Stimulated activated CD8-positive, alpha-beta memory T cell treated with anti-CD3 and anti-CD28 coated beads, Interleukin-15, amount 100 ng/mL, for 1 hour (primary cell): Measurements from ENCODE around the gene MRM2.

ENCODE experiments used
- DNase-seq: peaks from one replicate; pipeline ENCODE4 v3.0.0-alpha.2; 2020; ENCODE audit warnings: low read depth

The MRM2 gene

GRCh38 chr7:2203766-2204300 lies 38.2 kb downstream of the MRM2 start:
- DNase-seq: no peak

- DNase-seq: no peak
Observed at GRCh38 chr7:2202901-2203765, 38.9 kb downstream of the MRM2 start.

DNA sequence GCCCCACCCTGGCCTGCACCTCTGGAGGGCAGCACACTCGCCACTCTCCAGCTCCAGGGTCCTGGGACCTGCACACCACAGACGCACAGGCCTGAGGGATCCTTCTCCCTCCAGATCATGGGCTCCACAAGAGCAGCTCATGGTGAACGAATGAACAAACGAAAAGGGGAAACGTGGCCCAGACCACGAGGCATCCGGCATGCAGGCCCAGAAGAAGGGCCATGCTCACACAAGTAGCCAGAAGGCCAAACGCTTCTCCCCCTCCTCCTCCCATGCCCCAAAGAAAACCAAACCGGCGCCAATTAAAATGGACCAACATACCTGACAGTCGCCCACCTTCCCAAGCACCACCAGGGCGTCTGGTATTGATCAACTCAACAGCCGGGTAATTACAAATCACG lies 39.6 kb downstream of the MRM2 start:
- no peak for DNase-seq

DNA sequence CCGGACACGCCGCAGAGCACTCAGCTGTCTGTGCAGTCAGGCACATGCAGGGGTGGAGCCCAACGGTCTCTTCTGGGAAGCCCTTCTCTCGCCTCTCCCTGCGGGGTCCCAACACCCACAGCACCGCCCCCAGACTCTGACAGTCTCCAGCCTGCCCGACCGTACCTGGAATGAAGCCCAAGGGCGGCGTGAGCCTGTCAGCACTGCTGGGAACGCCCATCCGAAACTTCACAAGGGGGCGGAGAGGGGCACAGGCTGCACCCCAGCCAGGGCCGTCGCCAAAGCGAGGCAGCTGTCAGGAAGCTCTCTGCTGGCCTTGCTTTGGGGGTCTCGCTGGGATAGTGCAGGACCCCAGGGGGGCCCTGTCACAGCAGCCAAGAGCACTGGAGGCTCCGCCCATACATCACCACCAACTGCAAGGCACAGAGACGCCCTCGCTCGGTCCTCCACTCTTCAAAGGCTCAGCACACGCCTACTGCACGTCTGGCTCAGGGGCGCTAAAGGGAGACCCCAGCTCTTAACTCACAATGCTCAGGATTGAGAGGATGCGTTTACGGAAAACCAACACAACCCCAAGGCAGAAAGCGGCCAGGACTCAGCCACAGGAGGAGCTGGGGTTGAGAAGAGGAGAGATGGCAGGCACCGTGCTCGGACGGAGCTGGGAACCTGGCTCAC lies 40.2 kb downstream of the MRM2 start:
- DNase-seq: no peak

DNA sequence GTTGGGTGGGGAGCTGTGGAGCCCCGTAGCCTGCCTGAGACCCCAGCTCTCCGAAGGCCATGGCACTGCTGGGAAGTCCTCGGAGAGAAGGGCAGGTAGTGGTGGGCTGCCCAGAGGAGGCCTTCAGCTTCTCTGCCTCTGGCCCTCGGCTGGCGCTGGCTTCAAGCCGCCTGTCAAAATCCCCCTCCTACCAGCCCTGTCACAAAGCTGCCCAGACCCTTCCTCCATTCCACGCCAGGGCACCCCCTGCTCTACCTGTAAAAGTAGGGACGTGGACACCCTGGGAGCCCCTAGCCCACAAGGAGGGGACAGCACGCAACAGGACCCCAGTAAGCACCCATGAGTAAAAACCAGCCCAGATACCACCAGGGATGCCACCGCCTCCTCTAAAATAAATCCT lies 40.9 kb downstream of the MRM2 start:
- no peak for DNase-seq

DNA sequence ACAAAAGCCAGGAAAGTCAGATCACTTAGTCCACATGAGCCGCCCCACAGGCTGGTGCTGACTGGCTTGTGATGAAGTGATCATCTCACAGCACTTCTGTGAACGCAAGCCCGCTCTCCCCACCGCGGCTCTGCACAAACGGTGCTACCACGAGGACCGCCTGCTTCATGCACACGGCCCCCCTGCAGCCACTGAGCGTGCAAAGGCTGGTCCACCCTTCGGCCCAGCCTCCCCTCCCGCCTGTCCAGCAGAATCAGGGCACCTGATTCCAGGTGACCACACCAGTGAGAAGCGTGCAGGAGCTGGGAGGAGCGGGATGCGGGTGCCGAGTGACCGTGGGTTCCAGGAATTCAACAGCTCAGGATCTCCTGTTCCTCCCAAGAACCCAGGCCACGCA lies 41.4 kb downstream of the MRM2 start:
- DNase-seq: no peak

DNA sequence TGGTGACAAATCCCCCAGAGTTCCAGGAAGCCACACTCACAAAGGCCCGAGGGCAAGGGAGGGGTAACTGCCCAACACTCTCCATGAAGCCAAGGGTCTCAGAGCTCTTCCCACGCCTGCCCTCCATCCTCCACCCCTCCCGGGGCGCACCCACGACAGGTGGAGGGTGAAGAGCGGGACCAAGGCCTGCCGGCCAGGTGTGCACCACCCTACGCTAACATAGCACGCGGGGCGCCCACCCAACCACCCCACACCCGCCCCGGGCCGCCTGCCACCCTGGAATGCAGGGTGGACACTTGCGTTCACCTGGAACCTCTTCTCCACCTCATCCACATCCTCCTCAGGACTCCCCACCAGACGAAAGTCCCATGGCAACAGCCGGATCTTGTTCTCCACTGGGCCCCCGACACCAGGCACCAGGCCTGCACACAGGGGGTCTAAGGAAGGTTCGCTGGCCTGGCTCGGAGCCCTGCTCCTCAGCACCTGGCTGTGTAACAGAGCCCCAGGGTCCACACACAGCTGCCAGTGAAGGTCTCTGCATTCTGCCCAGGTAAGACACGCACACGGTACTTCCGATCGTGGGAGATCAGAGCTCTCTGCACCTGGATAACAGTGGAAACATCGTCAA lies 41.9 kb downstream of the MRM2 start:
- DNase-seq: no peak

DNA sequence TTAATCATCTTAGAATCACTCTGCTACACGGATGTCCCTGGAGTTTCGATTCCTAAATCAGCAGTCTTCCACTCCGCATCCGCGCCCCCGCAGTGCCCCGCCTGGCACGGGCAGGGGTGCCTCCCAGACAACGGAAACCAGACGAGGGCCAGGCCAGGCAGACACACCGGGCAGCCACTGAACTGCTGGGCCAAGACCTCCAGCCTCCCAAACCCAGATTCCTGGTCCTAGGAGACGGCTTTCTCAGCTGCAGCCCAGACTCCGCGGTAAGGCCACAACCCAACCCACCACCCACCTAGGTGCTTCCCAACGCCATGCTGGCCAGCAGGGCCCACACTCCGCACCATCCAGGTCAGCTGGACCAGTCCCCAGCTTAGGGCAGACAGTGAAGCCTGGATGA lies 42.5 kb downstream of the MRM2 start:
- DNase-seq: no peak

DNA sequence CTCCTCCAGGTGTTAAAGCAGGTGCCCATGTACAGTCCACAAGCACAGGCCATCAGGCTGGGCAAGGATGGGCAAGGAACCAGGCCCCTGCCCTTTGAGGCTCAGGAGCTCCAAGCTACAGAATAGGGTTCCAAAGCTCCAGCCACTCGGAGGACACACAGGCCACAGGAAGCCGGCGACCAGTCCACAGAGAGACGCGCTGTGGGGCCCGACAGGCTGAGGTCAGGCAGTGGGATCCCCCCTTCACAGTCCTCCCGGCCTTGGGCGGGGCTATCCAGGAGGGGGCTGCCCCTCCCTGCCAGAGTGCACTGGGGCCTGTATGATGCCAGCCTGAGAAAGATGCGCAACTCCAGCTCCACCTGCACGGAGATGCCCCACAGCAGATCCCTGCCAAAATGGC lies 43.2 kb downstream of the MRM2 start:
- no peak for DNase-seq

- DNase-seq: no peak
Observed at GRCh38 chr7:2198206-2198605, 43.8 kb downstream of the MRM2 start.

GRCh38 chr7:2197436-2198155 lies 44.4 kb downstream of the MRM2 start:
- DNase-seq: no peak

- DNase-seq: no peak
Observed at GRCh38 chr7:2196381-2197378, 45.3 kb downstream of the MRM2 start.

- no peak for DNase-seq
Observed at GRCh38 chr7:2195400-2196246, 46.4 kb downstream of the MRM2 start.

- DNase-seq: no peak
Observed at GRCh38 chr7:2193575-2194305, 48.3 kb downstream of the MRM2 start.

DNA sequence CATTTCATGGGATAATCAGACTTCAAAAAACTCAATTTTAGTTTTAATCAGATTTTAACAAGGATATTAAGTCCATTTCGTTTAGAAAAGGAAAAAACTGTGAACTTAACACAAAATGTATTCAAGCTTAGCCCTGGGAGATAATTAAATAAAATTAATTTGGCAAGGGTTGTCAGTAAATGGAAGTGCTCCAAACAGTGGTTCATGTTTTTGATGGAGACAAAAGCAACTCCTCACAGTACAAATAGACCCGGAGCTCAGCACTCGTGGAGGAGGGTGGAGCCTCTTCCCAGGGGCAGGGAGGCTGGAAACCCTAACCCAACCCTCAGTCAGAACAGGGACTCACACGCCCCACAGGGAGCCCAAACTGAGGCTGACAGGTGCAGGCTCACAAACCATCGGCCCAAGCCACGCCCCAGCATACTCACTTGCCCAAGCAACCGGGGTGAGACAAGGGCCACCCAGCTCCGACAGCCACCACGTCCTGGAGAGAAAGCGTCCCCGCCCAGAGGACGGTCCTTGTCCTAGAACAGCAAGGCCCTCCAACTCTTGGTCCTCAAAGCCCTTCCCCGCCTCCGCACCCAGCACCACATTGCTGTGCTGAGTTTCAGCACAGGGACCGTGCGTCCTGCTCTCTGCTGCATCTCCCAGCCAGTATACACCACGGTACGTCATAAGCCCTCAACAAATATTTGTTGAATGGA lies 49.0 kb downstream of the MRM2 start:
- DNase-seq: no peak

DNA sequence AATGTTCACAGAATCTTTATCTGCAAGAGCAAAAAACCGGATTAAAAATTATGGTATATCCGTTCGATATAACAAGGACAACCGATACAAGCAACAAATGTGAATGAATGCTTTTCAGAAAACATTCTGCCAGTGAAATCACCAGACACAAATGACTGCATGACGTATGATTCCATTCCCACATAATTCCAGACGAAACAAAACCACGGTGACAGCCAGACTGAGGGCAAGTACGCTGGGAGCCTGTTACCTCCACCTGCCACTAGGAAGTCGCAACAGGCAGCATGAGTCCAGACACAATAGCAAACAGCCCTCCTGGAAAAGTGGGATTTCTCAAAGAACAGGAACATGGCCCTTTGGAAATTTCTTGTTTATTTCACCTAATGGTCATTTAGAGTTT lies 51.0 kb downstream of the MRM2 start:
- no peak for DNase-seq

DNA sequence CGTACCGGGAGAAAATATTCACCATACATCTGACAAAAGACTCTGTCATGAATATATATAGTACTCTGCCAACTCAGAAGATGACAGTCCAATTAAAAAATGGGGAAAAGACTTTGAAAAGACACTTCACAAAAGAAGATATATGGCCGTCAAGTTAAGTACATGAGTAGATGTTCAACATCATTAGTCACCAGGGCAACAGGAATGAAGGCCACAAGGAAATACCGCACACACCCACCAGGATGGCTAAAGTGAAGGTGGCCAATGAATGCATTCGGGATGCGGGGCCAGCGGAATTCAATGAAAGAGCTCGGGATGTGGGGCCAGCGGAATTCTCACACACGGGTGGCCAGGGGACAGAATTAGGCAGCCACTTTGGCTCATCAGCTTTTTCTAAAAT lies 51.5 kb downstream of the MRM2 start:
- no peak for DNase-seq

DNA sequence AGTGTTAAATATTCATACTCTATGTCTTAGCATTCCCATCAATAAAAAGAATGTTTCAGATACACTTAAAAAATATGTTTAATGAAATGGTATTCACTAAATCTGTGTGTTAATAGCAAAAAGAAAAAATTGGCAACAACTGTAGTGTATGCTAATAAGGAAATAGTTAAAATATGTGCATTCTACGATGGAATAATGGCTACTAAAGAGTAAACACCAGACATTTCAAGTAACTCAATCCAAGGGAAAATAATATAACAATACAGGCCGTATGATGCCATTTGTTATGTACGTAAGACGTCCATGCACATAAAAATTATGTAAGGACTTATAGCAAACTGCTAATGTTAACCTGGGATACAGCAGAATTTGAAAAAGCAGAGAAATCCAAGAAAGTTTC lies 55.8 kb downstream of the MRM2 start:
- no peak for DNase-seq

- DNase-seq: no peak
Observed at GRCh38 chr7:2185715-2186114, 56.3 kb downstream of the MRM2 start.
